GM12891 (cell line): ENCODE data around the gene HOXA10.

ENCODE experiments used
- DNase-seq: peaks from one replicate; pipeline ENCODE4 v3.0.0; 2011; ENCODE audit warnings: low spot score; ENCODE audit not compliant: insufficient read length
- FAIRE-seq: peaks from 2 replicates; lab custom pipeline; 2011; peaks lifted over from hg19 to GRCh38; lab: Jason Lieb, UNC
- PAX5 ChIP-seq: IDR thresholded peaks from 2 replicates; pipeline ENCODE4 v1.6.1; 2011; ENCODE audit warnings: low read length, moderate library complexity, mild to moderate bottlenecking; ENCODE audit not compliant: insufficient read depth, severe bottlenecking
- POLR2A ChIP-seq: IDR thresholded peaks from 2 replicates; pipeline ENCODE4 v1.6.1; 2011; ENCODE audit warnings: low read depth, low read length, control low read depth
- POLR2AphosphoS5 ChIP-seq: IDR thresholded peaks from 2 replicates; pipeline ENCODE4 v1.6.1; 2011; ENCODE audit warnings: low read depth, low read length, control low read depth
- POU2F2 ChIP-seq: IDR thresholded peaks from 2 replicates; pipeline ENCODE4 v1.6.1; 2011; ENCODE audit warnings: low read depth, mild to moderate bottlenecking, control low read depth, low read length, moderate library complexity
- SPI1 ChIP-seq: IDR thresholded peaks from 2 replicates; pipeline ENCODE4 v1.6.1; 2011; ENCODE audit warnings: low read depth, low read length, control low read depth
- TAF1 ChIP-seq: IDR thresholded peaks from 2 replicates; pipeline ENCODE4 v1.6.1; 2011; ENCODE audit warnings: low read depth, low read length, control low read depth

The HOXA10 gene

GRCh38 chr7:27172823-27173510, 1.2 kb downstream of the HOXA10 start:
- FAIRE-seq (no peak), DNase-seq (no peak)
- TF ChIP-seq PAX5 (no peak), POLR2AphosphoS5 (no peak), TAF1 (no peak), SPI1 (no peak), POLR2A (no peak), POU2F2 (no peak)

- FAIRE-seq (no peak), DNase-seq (no peak)
- TF ChIP-seq SPI1, result no peak
- TF ChIP-seq TAF1, result no peak
- no peak for TF ChIP-seq POLR2A
- no peak for TF ChIP-seq POLR2AphosphoS5
- TF ChIP-seq PAX5, result no peak
- no peak for TF ChIP-seq POU2F2
Observed at GRCh38 chr7:27172315-27172774, 1.8 kb downstream of the HOXA10 start.

GRCh38 chr7:27171637-27172314, 2.3 kb downstream of the HOXA10 start:
- no peak for DNase-seq
- FAIRE-seq, result no peak
- TF ChIP-seq POLR2A, result no peak
- TF ChIP-seq POU2F2, result no peak
- TF ChIP-seq TAF1, result no peak
- no peak for TF ChIP-seq POLR2AphosphoS5

GRCh38 chr7:27171325-27171636, 2.8 kb downstream of the HOXA10 start:
- no peak for DNase-seq
- TF ChIP-seq POU2F2 (no peak), POLR2A (no peak), PAX5 (no peak), POLR2AphosphoS5 (no peak), TAF1 (no peak), SPI1 (no peak)
- FAIRE-seq, result no peak

GRCh38 chr7:27170426-27171324, 3.4 kb downstream of the HOXA10 start:
- TF ChIP-seq POU2F2, result no peak
- no peak for TF ChIP-seq PAX5
- TF ChIP-seq TAF1, result no peak
- TF ChIP-seq POLR2A, result no peak
- no peak for TF ChIP-seq SPI1
- TF ChIP-seq POLR2AphosphoS5, result no peak
- DNase-seq, result no peak
- FAIRE-seq, result no peak

- TF ChIP-seq SPI1, result no peak
- no peak for TF ChIP-seq PAX5
- TF ChIP-seq TAF1, result no peak
- TF ChIP-seq POLR2A, result no peak
- no peak for TF ChIP-seq POU2F2
- TF ChIP-seq POLR2AphosphoS5, result no peak
- FAIRE-seq (no peak), DNase-seq (no peak)
Observed at GRCh38 chr7:27169658-27170425, 4.3 kb downstream of the HOXA10 start.

GRCh38 chr7:27168265-27168947, 5.7 kb downstream of the HOXA10 start:
- no peak for TF ChIP-seq TAF1
- no peak for TF ChIP-seq POLR2AphosphoS5
- TF ChIP-seq SPI1, result no peak
- TF ChIP-seq PAX5, result no peak
- TF ChIP-seq POU2F2, result no peak
- no peak for TF ChIP-seq POLR2A
- DNase-seq (no peak), FAIRE-seq (no peak)

GRCh38 chr7:27167916-27168264, 6.2 kb downstream of the HOXA10 start:
- no peak for FAIRE-seq
- no peak for DNase-seq
- TF ChIP-seq POLR2A (no peak), SPI1 (no peak), PAX5 (no peak), POU2F2 (no peak), POLR2AphosphoS5 (no peak), TAF1 (no peak)
